ENCODE measurements around the gene ENPP4. TPM values are rescaled to one million over a fixed set of nuclear protein-coding genes. Genes with fewer than 3 reads are reported as not detected.
"Not testable (repeated sequence)": the region's sequence is repeated elsewhere in the genome, so short reads cannot be mapped to it uniquely, and the experiment has no call there.

Gene ENPP4
- polyA plus RNA-seq, 1 donor from 2014 or later: 24.0 TPM

DNA sequence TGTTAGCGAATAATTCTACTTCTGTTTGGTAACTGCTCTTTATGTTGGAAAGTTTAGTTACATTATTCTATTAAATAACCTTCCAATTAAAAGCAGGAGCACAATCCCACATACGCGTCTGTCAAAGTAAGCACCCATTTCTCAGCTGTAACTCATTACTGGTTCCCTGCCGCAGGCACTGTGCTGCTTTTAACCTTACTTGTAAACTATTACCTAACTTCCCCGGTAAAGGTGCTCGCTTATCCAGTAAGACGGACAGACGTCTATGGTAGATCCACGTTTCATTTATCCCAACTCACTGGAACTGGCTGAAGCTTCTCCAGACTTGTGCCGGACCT, 529 bp upstream of the ENPP4 start:
- no peak for TF ChIP-seq RAD21 (conservative IDR thresholded peaks at IDR 0.05)
- TF ChIP-seq EZH2 (IDR thresholded peaks at IDR 0.05; ENCODE audit: borderline replicate concordance, insufficient read depth, low read length, poor library complexity, severe bottlenecking): no peak
- TF ChIP-seq TAF1 (IDR thresholded peaks at IDR 0.05; ENCODE audit: low read depth): no peak
- TF ChIP-seq POLR2AphosphoS5 (IDR thresholded peaks at IDR 0.05): no peak
- TF ChIP-seq, protein P1, sequence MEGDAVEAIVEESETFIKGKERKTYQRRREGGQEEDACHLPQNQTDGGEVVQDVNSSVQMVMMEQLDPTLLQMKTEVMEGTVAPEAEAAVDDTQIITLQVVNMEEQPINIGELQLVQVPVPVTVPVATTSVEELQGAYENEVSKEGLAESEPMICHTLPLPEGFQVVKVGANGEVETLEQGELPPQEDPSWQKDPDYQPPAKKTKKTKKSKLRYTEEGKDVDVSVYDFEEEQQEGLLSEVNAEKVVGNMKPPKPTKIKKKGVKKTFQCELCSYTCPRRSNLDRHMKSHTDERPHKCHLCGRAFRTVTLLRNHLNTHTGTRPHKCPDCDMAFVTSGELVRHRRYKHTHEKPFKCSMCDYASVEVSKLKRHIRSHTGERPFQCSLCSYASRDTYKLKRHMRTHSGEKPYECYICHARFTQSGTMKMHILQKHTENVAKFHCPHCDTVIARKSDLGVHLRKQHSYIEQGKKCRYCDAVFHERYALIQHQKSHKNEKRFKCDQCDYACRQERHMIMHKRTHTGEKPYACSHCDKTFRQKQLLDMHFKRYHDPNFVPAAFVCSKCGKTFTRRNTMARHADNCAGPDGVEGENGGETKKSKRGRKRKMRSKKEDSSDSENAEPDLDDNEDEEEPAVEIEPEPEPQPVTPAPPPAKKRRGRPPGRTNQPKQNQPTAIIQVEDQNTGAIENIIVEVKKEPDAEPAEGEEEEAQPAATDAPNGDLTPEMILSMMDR (IDR thresholded peaks at IDR 0.05; ENCODE audit: poor library complexity, severe bottlenecking): no peak
- TF ChIP-seq, protein P2, sequence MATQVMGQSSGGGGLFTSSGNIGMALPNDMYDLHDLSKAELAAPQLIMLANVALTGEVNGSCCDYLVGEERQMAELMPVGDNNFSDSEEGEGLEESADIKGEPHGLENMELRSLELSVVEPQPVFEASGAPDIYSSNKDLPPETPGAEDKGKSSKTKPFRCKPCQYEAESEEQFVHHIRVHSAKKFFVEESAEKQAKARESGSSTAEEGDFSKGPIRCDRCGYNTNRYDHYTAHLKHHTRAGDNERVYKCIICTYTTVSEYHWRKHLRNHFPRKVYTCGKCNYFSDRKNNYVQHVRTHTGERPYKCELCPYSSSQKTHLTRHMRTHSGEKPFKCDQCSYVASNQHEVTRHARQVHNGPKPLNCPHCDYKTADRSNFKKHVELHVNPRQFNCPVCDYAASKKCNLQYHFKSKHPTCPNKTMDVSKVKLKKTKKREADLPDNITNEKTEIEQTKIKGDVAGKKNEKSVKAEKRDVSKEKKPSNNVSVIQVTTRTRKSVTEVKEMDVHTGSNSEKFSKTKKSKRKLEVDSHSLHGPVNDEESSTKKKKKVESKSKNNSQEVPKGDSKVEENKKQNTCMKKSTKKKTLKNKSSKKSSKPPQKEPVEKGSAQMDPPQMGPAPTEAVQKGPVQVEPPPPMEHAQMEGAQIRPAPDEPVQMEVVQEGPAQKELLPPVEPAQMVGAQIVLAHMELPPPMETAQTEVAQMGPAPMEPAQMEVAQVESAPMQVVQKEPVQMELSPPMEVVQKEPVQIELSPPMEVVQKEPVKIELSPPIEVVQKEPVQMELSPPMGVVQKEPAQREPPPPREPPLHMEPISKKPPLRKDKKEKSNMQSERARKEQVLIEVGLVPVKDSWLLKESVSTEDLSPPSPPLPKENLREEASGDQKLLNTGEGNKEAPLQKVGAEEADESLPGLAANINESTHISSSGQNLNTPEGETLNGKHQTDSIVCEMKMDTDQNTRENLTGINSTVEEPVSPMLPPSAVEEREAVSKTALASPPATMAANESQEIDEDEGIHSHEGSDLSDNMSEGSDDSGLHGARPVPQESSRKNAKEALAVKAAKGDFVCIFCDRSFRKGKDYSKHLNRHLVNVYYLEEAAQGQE (IDR thresholded peaks at IDR 0.05; ENCODE audit: borderline replicate concordance): no peak
- no peak for TF ChIP-seq SMC3 (conservative IDR thresholded peaks at IDR 0.05; ENCODE audit: poor library complexity)
- no peak for TF ChIP-seq EP300 (conservative IDR thresholded peaks at IDR 0.05; ENCODE audit: poor library complexity, severe bottlenecking)
- TF ChIP-seq MXI1 (conservative IDR thresholded peaks at IDR 0.05; ENCODE audit: poor library complexity, severe bottlenecking): no peak
- H4K20me1 ChIP-seq (ENCODE audit: insufficient read depth): no peaks in the 10 kb centered on the region
- no peaks in the 10 kb centered on the region for H3K27me3 ChIP-seq (ENCODE audit: insufficient read depth, low read depth, low read length)
- no peaks in the 10 kb centered on the region for H3F3A ChIP-seq (ENCODE audit: insufficient read depth, low read length, poor library complexity, severe bottlenecking)
- no peaks in the 10 kb centered on the region for H3K36me3 ChIP-seq (ENCODE audit: insufficient read depth, low read length)
- H3K9me2 ChIP-seq (ENCODE audit: insufficient read depth, low read length): no peaks in the 10 kb centered on the region
- no peak overlapping the region for H3K27ac ChIP-seq (ENCODE audit: low read length)
- peak overlapping the region; percentile 59 for H2AFZ ChIP-seq (ENCODE audit: low read depth, low read length)
- peak overlapping the region; percentile 38 for H3K9ac ChIP-seq (ENCODE audit: low read length)
- H3K4me2 ChIP-seq (ENCODE audit: low read length): peak overlapping the region; percentile 23
- H3K9me3 ChIP-seq (ENCODE audit: low read length): no peaks in the 10 kb centered on the region
- no peaks in the 10 kb centered on the region for H3K79me2 ChIP-seq (replicated peaks; ENCODE audit: insufficient read depth, low read length)
- H3K4me3 ChIP-seq (ENCODE audit: low read length): peak overlapping the region; percentile 83

DNA sequence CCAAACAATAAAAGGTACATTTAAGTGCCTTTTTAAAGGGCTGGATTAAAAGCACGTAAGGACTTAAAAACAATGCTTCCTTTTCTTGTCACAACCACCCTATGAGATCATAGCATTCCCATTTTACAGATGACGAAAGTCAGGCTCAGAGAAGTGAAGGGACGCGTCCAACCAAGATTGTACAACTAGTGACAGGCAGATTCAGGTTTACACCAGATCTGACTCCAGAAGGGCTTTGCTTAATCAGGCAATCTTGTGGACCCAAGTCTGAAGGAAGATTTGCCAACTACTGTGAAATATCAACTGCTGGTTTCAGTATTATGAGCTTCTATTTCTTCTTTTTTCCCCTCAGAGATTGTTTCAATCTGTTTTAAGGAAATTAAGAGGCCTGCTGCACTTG, 877 bp downstream of the ENPP4 start:
- H3K9me2 ChIP-seq (ENCODE audit: insufficient read depth, low read length): no peaks in the 10 kb centered on the region
- no peaks in the 10 kb centered on the region for H3K9me3 ChIP-seq (ENCODE audit: low read length)
- no peaks in the 10 kb centered on the region for H3K79me2 ChIP-seq (replicated peaks; ENCODE audit: insufficient read depth, low read length)
- peak overlapping the region; percentile 15 for H3K4me2 ChIP-seq (ENCODE audit: low read length)
- no peaks in the 10 kb centered on the region for H3K27me3 ChIP-seq (ENCODE audit: insufficient read depth, low read depth, low read length)
- H3F3A ChIP-seq (ENCODE audit: insufficient read depth, low read length, poor library complexity, severe bottlenecking): no peaks in the 10 kb centered on the region
- H3K36me3 ChIP-seq (ENCODE audit: insufficient read depth, low read length): no peaks in the 10 kb centered on the region
- TF ChIP-seq TAF1 (IDR thresholded peaks at IDR 0.05; ENCODE audit: low read depth) (no peak), MXI1 (conservative IDR thresholded peaks at IDR 0.05; ENCODE audit: poor library complexity, severe bottlenecking) (no peak)
- H4K20me1 ChIP-seq (ENCODE audit: insufficient read depth): no peaks in the 10 kb centered on the region
- H3K4me3 ChIP-seq (ENCODE audit: low read length): peak overlapping the region; percentile 83
- H3K9ac ChIP-seq (ENCODE audit: low read length): peak overlapping the region; percentile 71
- H3K27ac ChIP-seq (ENCODE audit: low read length): no peak overlapping the region
- H2AFZ ChIP-seq (ENCODE audit: low read depth, low read length): no peak overlapping the region

DNA sequence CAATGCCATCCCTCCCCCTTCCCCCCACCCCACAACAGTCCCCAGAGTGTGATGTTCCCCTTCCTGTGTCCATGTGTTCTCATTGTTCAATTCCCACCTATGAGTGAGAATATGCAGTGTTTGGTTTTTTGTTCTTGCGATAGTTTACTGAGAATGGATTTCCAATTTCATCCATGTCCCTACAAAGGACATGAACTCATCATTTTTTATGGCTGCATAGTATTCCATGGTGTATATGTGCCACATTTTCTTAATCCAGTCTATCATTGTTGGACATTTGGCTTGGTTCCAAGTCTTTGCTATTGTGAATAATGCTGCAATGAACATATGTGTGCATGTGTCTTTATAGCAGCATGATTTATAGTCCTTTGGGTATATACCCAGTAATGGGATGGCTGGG, 1.5 kb downstream of the ENPP4 start:
- H3K79me2 ChIP-seq (replicated peaks; ENCODE audit: insufficient read depth, low read length); H3K36me3 ChIP-seq (ENCODE audit: insufficient read depth, low read length); H3K27ac ChIP-seq (ENCODE audit: low read length); H3K4me3 ChIP-seq (ENCODE audit: low read length); H3K9ac ChIP-seq (ENCODE audit: low read length); H3K27me3 ChIP-seq (ENCODE audit: insufficient read depth, low read depth, low read length); H3K9me3 ChIP-seq (ENCODE audit: low read length); H3K4me2 ChIP-seq (ENCODE audit: low read length); H3K9me2 ChIP-seq (ENCODE audit: insufficient read depth, low read length); H3F3A ChIP-seq (ENCODE audit: insufficient read depth, low read length, poor library complexity, severe bottlenecking); H4K20me1 ChIP-seq (ENCODE audit: insufficient read depth); H2AFZ ChIP-seq (ENCODE audit: low read depth, low read length): not testable (repeated sequence)

Data from neural cell (in vitro differentiated cells).